GM19438 (cell line): ENCODE data around the gene CPAMD8.

ENCODE experiments used
- ATAC-seq: cut with Tn5 transposase; IDR thresholded peaks from one replicate; pipeline ENCODE4 v1.9.1; 2021; ENCODE audit warnings: low read depth; ENCODE audit not compliant: unreplicated experiment

Gene CPAMD8

GRCh38 chr19:16922949-16923348, 103.7 kb downstream of the CPAMD8 start:
- no peak for ATAC-seq

- ATAC-seq = no peak
Observed at GRCh38 chr19:16922592-16922934, 104.0 kb downstream of the CPAMD8 start.

GRCh38 chr19:16921766-16922591, 104.6 kb downstream of the CPAMD8 start:
- no peak for ATAC-seq

GRCh38 chr19:16920816-16921529, 105.6 kb downstream of the CPAMD8 start:
- ATAC-seq = no peak

- ATAC-seq = no peak
Observed at GRCh38 chr19:16919496-16919895, 107.1 kb downstream of the CPAMD8 start.

- ATAC-seq = no peak
Observed at GRCh38 chr19:16917401-16917800, 109.2 kb downstream of the CPAMD8 start.

GRCh38 chr19:16915734-16916133, 110.9 kb downstream of the CPAMD8 start:
- ATAC-seq = no peak

- ATAC-seq = no peak
Observed at GRCh38 chr19:16915135-16915534, 111.5 kb downstream of the CPAMD8 start.

- ATAC-seq = no peak
Observed at GRCh38 chr19:16914421-16914820, 112.2 kb downstream of the CPAMD8 start.

GRCh38 chr19:16912780-16913179, 113.8 kb downstream of the CPAMD8 start:
- no peak for ATAC-seq

- ATAC-seq = no peak
Observed at GRCh38 chr19:16911046-16911445, 115.6 kb downstream of the CPAMD8 start.

- ATAC-seq = no peak
Observed at GRCh38 chr19:16908759-16909158, 117.9 kb downstream of the CPAMD8 start.

- no peak for ATAC-seq
Observed at GRCh38 chr19:16904599-16904998, 122.0 kb downstream of the CPAMD8 start.

GRCh38 chr19:16903347-16903746, 123.3 kb downstream of the CPAMD8 start:
- no peak for ATAC-seq

- no peak for ATAC-seq
Observed at GRCh38 chr19:16902545-16902944, 124.1 kb downstream of the CPAMD8 start.

GRCh38 chr19:16901491-16902175, 125.0 kb downstream of the CPAMD8 start:
- no peak for ATAC-seq

GRCh38 chr19:16899566-16900075, 127.0 kb downstream of the CPAMD8 start:
- ATAC-seq = no peak

GRCh38 chr19:16898361-16899015, 128.1 kb downstream of the CPAMD8 start:
- ATAC-seq = no peak

GRCh38 chr19:16897856-16898161, 128.8 kb downstream of the CPAMD8 start:
- no peak for ATAC-seq

GRCh38 chr19:16897029-16897855, 129.4 kb downstream of the CPAMD8 start:
- peak; percentile 42 for ATAC-seq
